HG03342 (cell line): Measurements from ENCODE around the gene RGS4.

Experiments used
- ATAC-seq: cut with Tn5 transposase; IDR thresholded peaks from one replicate; pipeline ENCODE4 v1.9.1; 2021; ENCODE audit warnings: mild to moderate bottlenecking, moderate library complexity; ENCODE audit not compliant: unreplicated experiment

Gene RGS4

DNA sequence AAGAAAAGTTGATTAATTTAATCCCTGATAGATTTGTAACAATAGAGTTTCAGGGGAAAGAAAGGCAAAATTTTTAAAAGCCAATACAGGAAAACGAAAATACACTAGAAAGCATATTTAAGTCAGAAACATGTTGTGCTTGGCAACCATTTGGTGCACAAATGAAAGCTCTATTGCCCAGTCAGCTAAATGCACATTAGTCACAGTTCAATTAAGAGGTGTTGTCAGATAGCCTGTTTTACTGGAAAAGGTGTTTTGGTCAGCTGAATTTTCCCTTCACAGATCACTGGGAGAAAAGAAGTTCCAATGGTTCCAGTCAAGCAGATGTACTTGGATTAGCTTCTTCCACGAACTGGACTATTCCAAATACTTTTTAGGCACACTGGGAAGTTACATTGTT lies 25.4 kb downstream of the RGS4 start:
- no peak for ATAC-seq

DNA sequence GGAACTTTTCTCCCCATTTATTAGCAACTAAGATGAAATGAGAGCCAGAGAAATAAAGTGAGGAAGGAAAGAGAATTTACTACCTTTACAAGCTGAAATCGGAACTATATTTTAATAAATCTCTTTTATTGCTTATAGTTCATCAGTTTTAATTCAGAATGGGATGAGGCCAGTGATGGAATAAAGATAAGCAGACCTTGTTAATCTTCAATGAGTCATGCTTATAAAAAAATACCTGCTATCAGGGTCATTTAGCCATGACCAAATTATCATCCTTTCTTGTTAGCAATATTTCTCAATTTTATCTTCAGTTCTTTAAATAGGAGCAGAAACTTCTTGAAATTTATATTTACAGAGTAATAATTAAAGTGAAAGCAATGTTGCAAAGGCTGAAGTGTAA lies 26.1 kb downstream of the RGS4 start:
- no peak for ATAC-seq

DNA sequence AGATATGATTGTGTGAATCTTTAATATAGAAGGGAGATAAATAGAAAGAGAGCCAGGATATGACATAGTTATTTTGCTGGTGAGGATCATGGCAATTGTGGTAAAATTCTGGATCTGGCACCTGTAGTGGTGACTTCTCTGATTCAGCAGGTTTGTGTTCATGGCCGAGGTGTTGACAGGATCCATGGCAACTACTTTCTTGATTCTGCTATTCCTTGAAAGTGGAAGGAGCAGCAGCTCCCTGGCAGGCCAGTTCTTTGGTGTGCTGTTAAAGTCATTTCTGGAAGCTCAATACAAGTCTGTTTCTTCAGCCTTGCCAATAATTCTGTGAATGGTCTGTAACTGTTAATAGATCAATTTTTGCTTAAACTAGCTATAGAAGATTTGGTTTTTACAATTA lies 33.4 kb downstream of the RGS4 start:
- no peak for ATAC-seq

DNA sequence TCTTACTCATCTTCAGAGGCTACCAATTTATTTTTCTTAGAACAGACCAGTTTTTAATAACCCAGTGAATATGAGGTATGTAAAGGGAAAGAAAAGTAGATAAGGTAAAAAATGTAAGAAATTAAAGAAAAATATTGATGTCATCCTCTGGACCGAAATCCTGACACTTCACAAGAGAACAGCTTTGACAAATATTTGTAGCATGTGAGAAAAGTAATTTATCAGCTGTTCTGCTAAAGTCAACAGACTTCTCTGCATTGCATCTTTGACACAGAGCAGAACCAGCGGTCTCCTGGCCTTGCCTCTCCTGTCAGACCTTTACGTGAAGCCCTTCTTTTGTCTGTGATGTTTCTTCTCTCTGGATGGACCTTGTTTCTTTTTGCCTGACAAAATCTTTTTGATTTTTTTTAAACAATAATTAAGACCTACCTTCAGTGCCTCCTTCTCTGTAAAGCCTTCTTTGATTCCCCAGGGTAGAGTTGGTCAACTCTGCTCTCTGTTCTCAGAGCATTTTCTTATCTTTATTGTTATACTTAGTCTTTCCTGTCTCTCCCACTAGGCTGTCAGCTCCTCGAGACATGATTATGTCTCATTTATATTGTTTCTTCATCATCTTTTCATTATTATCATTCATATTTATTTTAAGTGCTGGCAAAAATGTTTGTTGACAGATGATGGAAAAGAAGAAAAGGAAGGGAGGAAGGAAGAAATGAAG lies 35.4 kb downstream of the RGS4 start:
- no peak for ATAC-seq

DNA sequence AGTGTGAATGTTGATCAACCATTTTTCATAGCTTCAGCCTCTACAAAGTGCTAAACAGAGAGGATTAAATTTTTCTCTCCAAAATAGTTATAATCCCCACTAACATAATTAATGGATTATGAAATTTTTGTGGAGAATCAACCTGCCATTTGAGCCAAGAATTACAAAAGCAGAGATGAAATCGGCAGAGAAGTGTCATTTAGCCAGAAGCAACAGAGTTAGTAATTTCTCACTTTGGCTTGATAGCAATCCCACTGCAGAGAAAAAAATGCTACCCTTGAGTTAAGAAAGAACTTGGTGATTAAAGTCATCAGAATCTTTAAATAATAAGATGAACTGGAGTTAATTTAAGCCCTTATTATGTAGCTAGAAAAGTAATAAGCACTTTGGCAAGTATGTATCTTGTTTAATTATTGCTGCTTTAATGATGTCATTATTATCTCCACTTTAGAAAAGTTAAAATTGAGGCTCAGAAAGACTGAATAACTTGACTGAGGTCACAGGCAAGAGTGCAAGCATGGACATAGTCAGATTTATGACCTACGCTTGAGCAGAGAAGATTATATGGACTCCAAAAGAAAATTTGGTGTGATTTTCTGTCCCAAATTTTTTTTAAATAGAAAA lies 37.3 kb downstream of the RGS4 start:
- no peak for ATAC-seq

DNA sequence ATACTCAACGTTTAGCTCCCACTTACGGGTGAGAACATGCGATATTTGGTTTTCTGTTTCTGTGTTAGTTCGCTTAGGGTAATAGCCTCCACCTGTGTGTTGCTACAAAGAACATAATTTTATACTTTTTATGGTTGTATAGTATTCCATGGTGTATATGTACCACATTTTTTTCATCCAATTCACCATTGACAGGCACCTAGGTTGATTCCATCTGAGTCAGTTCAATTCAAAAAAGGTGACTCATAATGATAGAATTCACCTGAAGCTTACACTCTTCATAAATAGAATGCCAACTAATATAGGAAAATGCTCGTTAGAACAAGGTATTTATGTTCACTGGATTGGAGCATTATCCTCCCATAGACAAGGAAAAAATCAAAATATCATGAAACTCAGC lies 38.5 kb downstream of the RGS4 start:
- no peak for ATAC-seq

DNA sequence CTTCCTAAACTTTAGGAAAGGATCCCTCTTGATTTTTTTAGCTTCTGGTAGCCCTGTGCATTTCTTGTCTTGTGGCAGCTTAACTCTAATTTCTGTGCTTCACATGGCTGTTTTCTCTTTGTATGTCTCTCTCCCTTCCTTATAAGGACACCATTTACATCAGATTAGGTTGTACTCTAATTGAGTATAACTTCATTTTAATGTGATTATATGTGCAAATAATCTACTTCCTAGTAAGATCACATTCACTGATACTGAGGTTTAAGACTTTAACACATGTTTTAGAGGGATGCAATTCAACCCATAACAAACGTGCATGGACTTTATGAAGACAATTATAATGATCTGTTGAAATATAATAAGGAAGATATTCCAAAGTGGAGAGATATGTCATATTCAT lies 46.7 kb downstream of the RGS4 start:
- no peak for ATAC-seq

DNA sequence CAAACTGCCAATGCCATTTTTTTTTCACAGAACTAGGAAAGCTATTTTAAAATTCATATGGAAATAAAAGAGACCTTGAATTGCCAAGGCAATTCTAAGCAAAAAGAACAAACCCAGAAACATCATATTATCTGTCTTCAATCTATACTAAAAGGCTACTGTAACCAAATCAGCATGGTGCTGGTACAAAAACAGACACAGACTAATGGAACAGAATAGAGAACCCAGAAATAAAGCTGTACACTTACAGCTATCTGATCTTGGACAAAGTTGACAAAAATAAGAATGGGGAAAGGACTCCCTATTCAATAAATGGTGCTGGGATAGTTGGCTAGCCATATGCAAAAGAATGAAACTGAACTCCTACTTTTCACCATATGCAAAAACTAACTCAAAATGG lies 50.5 kb downstream of the RGS4 start:
- ATAC-seq, result no peak

DNA sequence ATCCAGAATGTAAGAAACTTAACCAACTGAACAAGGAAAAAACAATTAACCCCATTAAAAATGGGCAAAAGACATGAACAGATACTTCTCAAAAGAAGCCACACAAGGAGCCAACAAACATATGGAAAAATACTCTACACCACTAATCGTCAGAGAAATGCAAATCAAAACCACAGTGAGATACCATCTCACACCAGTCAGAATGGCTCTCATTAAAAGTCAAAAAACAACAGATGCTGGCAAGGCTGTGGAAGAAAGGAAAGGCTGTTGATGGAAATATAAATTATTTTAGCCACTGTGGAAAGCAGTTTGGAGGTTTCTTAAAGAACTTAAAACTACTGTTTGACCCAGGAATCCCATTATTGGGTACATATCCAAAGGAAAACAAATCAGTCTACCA lies 51.2 kb downstream of the RGS4 start:
- ATAC-seq, result no peak

DNA sequence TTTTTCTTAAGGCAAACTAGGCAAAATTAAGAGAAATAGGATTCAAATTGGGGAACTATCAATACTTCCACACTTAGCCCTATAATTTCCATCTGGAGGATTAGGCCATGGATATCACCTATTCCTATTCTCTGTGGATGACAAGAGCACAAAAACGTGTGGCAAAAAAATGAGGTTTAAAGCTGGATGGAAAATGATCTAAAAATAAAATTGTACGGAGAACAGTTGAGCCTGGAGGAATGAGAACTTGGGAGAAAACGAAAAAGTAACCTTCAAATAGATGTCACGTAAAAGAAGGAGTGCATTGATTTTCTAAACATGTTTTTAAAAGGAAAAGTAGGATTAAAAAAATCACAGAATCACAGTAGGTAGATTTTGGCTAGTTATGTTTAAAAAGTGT lies 55.7 kb downstream of the RGS4 start:
- no peak for ATAC-seq
